HEK293 (cell line): ENCODE measurements around the gene FBXW10.

Experiments
- ZFP3 ChIP-seq: fragments of 450-650 bp; formaldehyde crosslinking; IDR thresholded peaks from 2 replicates; pipeline ENCODE4 v1.5.1; 2016; ENCODE audit warnings: low read depth, missing biosample characterization, missing genetic modification characterization
- ZFP41 ChIP-seq: fragments of 450-650 bp; formaldehyde crosslinking; IDR thresholded peaks from 2 replicates; pipeline ENCODE4 v1.5.1; 2016; ENCODE audit warnings: missing biosample characterization, missing genetic modification characterization, borderline replicate concordance
- TF ChIP-seq, protein P1 (sequence below): fragments of 450-650 bp; formaldehyde crosslinking; IDR thresholded peaks from 2 replicates; pipeline ENCODE4 v1.5.1; 2016; ENCODE audit warnings: missing biosample characterization, missing genetic modification characterization, low read depth

DNA sequence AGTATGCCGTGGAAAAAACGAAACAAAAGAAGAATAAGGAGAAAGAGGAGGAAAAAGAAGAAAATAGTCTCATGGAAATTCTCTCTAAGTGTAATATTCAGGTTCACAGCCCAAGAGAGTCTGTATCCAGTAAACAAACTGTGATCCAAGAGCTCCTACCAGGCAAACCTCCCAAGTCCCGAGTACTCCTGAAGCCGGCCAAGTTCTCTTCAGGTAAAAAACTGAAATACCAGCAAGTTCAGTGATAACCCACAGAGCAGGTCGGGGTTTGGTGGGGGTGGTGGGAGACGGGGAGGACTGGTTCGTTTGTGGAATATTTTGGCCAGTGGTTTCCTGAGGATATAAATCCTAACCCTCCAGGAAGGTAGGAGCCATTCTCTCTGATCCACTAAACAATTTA, 28.6 kb downstream of the FBXW10 start:
- TF ChIP-seq, protein P1, sequence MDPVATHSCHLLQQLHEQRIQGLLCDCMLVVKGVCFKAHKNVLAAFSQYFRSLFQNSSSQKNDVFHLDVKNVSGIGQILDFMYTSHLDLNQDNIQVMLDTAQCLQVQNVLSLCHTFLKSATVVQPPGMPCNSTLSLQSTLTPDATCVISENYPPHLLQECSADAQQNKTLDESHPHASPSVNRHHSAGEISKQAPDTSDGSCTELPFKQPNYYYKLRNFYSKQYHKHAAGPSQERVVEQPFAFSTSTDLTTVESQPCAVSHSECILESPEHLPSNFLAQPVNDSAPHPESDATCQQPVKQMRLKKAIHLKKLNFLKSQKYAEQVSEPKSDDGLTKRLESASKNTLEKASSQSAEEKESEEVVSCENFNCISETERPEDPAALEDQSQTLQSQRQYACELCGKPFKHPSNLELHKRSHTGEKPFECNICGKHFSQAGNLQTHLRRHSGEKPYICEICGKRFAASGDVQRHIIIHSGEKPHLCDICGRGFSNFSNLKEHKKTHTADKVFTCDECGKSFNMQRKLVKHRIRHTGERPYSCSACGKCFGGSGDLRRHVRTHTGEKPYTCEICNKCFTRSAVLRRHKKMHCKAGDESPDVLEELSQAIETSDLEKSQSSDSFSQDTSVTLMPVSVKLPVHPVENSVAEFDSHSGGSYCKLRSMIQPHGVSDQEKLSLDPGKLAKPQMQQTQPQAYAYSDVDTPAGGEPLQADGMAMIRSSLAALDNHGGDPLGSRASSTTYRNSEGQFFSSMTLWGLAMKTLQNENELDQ (tag by site-specific recombination), result no peak
- TF ChIP-seq ZFP3 (no peak), ZFP41 (tag by site-specific recombination) (no peak)
